ENCODE data around the gene COL23A1.

DNA sequence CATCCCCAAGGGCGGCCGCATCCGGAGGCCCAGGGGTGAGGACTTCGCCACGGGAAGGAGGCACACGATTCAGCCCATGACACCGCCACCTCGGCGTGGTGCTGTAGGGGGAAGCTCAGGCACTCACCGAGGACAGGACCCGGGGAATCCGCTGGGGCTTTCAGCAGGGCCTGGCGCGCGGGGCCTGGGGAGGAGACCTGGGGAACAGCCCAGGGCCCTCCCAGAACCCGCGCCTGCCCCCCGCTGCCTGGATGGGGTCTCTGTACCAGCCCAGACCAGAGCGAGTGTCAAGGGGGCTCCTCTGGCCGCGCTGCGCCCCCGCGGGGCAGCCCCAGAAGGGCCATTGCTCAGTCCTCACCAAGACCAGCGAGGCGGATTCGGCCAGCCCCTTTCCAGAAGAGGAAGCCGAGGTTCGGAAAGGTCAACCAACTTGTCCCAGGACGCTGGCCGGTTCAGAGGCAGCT lies 12.8 kb downstream of the COL23A1 start:
- TF ChIP-seq, protein P1, sequence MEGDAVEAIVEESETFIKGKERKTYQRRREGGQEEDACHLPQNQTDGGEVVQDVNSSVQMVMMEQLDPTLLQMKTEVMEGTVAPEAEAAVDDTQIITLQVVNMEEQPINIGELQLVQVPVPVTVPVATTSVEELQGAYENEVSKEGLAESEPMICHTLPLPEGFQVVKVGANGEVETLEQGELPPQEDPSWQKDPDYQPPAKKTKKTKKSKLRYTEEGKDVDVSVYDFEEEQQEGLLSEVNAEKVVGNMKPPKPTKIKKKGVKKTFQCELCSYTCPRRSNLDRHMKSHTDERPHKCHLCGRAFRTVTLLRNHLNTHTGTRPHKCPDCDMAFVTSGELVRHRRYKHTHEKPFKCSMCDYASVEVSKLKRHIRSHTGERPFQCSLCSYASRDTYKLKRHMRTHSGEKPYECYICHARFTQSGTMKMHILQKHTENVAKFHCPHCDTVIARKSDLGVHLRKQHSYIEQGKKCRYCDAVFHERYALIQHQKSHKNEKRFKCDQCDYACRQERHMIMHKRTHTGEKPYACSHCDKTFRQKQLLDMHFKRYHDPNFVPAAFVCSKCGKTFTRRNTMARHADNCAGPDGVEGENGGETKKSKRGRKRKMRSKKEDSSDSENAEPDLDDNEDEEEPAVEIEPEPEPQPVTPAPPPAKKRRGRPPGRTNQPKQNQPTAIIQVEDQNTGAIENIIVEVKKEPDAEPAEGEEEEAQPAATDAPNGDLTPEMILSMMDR (IDR thresholded peaks at IDR 0.05): no peak
- TF ChIP-seq JAZF1 (CRISPR knock-in tag; IDR thresholded peaks at IDR 0.05) (no peak), ESRRA (CRISPR knock-in tag; IDR thresholded peaks at IDR 0.05; ENCODE audit: borderline replicate concordance) (no peak), CREB1 (CRISPR knock-in tag; IDR thresholded peaks at IDR 0.05) (no peak), FOXJ3 (CRISPR knock-in tag; IDR thresholded peaks at IDR 0.05; ENCODE audit: borderline replicate concordance) (no peak)
- TF ChIP-seq, protein P2, sequence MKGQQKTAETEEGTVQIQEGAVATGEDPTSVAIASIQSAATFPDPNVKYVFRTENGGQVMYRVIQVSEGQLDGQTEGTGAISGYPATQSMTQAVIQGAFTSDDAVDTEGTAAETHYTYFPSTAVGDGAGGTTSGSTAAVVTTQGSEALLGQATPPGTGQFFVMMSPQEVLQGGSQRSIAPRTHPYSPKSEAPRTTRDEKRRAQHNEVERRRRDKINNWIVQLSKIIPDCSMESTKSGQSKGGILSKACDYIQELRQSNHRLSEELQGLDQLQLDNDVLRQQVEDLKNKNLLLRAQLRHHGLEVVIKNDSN (CRISPR knock-in tag; IDR thresholded peaks at IDR 0.05): no peak; the same call in 1 of the 2 replicates
- TF ChIP-seq, protein P3, sequence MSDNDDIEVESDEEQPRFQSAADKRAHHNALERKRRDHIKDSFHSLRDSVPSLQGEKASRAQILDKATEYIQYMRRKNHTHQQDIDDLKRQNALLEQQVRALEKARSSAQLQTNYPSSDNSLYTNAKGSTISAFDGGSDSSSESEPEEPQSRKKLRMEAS (CRISPR knock-in tag; IDR thresholded peaks at IDR 0.05): peak; percentile 65
- TF ChIP-seq, protein P4, sequence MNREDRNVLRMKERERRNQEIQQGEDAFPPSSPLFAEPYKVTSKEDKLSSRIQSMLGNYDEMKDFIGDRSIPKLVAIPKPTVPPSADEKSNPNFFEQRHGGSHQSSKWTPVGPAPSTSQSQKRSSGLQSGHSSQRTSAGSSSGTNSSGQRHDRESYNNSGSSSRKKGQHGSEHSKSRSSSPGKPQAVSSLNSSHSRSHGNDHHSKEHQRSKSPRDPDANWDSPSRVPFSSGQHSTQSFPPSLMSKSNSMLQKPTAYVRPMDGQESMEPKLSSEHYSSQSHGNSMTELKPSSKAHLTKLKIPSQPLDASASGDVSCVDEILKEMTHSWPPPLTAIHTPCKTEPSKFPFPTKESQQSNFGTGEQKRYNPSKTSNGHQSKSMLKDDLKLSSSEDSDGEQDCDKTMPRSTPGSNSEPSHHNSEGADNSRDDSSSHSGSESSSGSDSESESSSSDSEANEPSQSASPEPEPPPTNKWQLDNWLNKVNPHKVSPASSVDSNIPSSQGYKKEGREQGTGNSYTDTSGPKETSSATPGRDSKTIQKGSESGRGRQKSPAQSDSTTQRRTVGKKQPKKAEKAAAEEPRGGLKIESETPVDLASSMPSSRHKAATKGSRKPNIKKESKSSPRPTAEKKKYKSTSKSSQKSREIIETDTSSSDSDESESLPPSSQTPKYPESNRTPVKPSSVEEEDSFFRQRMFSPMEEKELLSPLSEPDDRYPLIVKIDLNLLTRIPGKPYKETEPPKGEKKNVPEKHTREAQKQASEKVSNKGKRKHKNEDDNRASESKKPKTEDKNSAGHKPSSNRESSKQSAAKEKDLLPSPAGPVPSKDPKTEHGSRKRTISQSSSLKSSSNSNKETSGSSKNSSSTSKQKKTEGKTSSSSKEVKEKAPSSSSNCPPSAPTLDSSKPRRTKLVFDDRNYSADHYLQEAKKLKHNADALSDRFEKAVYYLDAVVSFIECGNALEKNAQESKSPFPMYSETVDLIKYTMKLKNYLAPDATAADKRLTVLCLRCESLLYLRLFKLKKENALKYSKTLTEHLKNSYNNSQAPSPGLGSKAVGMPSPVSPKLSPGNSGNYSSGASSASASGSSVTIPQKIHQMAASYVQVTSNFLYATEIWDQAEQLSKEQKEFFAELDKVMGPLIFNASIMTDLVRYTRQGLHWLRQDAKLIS (CRISPR knock-in tag; IDR thresholded peaks at IDR 0.05; ENCODE audit: borderline replicate concordance): no peak
